Activated CD8-positive, alpha-beta memory T cell treated with anti-CD3 and anti-CD28 coated beads, Interleukin-2, amount 50 U/mL, for 1 hour (primary cell): ENCODE data around the gene ELFN1.

ENCODE experiments used
- DNase-seq: peaks from one replicate; pipeline ENCODE4 v3.0.0-alpha.2; 2020; ENCODE audit errors: extremely low read depth

ELFN1 gene

DNA sequence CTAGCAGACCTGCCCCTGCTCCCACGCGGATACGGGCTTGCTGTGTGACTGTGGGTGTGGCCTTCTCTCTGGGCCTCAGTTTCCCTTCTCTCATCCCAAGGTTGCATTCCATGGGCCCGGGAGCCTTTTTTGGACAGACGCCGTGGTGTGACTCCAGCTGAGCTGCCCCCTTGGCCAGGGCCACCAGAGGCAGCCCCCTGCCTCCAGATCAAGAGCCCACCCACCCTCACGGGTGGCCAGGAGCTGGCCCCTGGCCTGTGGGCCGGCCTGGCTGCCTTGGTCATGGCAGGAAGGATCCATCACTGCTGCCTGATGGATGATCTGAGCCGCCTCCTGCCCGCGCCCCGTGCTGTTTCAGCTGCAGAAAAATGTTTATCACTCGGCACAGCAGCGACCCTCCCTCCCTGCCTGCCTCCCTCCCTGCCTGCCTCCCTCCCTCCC, 27.8 kb upstream of the ELFN1 start:
- DNase-seq, result no peak

DNA sequence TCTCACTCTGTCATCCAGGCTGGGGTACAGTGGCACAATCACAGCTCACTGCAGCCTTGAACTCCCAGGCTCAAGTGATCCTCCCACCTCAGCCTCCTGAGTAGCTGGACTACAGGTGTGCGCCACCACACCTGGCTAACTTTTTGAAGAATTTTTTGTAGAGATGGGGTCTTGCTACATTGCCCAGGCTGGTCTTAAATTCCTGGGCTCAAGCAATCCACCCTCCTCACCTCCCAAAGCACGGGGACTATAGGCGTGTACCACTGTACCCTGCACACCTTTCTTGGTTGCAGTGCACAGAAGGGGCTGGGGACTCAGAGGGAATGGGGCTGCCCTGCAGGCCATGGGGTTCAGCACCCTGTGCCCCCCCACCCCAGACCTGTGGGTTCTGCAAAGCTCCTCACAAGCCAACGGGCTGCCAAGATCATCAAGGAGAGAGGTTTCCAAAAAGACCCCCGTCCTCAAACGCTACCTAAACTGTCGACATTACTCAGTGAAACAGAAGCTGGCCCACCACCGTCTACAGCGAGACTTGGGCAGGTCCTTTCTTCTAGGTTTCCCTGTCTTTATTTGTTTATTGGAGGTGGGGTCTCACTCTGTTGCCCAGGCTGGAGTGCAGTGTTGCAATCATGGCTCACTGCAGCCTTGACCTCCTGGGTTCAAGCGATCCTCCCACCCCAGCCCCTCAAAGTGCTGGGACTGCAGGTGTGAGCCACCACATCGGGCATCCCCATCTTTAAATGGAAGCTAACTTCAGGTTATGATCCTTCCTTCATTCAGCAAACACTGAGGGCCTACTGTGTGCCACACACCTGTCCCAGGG, 26.6 kb upstream of the ELFN1 start:
- DNase-seq, result no peak

DNA sequence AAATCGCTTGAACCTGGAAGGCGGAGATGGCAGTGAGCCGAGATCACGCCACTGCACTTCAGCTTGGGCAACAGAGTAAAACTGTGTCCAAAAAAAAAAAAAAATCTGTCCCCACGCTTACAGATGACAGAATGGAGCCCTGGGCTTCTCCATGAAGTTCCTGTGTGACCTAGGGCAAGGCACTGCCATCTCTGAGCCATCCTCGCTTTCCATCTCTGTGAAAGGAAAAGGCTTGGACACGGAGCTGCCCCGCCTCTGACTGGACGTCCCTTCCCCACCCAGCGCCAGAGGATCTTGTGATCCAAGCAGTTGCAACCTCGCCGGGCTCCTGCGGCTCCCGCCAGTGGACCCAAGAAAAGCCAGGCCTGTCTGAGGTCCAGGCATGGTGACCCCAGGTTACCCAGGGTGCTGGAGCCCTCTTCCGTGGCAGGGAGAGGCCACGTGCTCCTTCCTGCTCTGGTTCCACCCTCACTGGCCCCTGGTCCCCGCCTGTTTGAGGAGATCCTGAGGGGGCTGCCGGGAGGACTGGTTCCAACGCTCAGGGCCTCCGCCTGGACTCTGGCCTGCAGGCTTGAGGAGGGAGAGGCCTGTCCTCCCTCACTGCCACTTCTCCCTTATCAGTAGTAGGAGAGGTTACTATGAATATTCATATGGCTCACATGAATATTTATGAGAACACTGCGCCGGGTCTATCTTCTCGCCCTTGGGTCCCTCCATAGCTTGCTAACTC, 25.6 kb upstream of the ELFN1 start:
- DNase-seq, result no peak

DNA sequence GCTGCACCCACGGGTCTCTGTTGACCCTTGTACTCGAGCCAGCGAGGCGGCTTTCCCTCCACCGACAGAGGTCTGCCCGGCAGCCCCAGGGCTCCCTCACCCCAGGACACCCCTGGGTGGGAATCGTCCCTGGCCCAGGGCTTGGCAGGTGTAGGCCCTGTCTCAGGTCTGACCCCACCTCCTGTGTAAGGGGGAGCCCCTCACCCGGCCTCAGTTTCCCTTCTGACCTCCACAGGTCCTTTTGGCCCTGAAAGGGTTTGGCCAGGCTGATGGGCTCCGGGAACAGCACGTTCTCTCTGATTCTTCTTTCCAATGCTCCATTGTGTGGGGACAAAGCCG, 25.0 kb upstream of the ELFN1 start:
- no peak for DNase-seq

DNA sequence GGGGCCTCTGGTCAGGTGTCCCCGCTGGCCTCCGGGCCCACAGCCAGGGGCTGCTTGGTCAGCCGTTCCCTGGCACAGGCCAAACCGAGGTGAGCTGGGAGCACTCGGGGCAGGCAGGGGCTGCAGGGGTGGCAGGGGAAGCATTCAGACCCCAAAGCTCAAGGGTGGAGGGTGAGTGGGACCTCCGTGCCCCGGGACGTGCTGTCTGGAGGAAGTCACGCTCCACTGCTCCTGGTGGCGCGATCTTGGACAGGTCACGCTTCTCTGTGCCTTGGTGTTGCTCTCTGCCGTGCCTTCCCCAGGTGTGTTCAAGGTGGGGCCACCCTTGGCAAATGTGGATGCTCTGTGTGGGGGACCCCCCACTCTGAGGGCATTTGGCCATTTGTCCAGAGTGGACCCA, 24.6 kb upstream of the ELFN1 start:
- DNase-seq, result no peak

- DNase-seq, result no peak
Observed at GRCh38 chr7:1646391-1646790, 23.7 kb upstream of the ELFN1 start.

DNA sequence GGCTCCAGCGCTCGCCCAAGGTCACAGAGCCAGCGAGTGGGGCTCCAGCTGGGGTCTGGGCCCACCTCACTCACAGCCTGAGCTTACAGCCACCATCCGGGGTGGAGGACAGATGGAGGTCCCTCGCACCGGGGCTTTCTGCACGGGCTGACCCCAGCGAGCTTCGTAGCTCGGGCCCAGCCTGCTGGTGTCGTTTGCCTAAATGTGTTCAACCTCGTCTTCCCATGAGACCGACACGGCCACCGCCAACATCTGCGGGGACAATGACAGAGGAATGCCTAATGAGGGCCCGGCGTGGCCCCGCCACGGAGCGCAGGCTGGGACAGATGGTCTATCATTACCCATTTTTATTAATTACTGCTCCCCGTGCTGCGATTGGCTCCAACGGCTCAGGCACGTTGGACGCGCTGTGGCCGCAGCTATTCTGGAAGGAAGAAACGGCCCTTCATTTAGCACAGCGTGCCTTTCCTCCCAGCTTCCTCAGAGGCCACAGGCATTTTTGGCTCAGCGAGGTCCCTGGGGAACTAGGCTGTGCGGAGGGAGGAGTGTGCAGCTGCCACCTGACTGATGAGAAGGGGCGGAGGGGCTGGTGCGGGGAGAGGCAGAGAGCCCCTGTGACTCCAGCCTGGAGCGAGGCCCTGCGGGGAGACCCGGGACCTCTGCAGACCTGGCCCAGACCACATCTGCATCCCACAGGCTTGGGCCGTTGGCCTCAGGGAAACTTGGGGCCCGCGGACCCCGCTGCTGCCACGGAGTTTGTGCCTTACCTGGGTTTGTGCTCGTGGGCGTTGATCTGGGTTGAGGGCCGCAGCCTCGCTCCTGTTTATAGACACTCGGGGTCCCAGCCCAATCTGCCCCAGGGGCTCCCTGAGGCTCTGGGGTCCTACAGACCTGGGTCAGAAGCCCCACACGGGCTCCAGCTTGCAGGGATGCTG, 22.9 kb upstream of the ELFN1 start:
- DNase-seq, result no peak

DNA sequence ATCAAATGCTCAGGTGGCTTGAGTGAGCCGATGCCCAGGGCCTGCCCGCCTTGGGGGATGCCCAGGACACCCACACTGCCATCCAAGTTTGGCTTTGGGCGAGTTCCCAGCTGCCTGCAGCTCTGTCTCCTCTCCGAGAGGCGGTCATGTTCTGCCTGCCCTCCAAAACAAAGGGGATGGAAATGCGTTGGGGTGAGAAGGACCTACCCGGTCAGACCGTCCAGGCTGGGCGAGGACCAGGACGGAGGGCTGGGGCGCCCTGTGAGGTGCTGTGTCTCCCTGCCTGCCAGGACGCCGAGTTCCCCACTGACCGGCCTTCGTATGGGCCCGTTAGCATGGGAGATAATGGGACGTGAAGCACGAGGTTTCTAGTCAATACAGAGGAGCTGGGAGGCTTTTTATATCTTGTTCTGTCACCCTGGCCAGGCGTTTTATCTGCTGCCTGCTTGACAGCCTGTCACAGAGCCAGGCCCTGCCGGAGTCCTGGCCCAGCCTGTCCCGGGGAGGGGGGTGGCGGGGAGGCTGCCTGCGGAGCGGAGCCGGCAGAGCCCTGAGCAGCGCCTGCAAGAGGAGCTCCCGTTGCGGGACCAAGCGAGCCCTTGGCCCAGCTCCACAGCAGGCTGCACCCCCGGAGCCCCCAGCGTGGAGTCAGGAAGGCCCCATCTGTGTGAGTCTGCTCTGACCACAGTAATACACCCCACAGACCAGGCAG, 22.0 kb upstream of the ELFN1 start:
- no peak for DNase-seq

- DNase-seq, result no peak
Observed at GRCh38 chr7:1649751-1650326, 20.2 kb upstream of the ELFN1 start.

DNA sequence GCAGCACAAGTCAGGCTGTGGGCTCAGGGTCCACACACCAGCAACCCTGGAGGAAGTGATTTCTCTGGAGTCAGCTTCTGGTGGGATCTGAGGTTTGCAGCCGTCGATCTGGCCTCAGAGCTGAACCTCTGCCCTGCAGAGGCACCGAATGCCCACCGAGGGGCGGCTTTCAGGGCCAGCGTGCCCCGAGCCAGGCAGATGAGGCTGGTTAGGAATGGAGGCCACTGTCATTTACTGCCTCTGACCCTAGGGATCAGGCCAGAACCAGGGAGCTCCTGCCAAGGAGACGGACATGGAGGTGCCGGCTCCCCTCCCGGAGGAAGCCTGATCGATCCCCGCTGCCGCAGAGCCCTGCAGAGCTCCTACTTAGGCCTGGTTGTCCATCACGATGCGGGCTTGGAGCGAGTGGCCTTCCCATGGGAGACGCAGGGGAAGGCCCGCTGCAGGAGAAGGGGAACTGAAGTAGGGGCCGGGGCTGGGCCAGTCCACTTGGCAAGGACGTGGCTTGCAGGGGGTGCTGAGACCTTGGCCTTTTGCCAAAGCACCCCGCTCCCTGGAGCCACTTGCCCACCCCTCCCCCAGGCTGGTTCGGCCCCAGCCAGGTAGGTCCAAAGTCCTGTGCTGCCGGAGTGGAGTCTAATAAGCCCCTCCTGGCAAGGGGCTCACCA, 19.6 kb upstream of the ELFN1 start:
- DNase-seq, result no peak

GRCh38 chr7:1651031-1651446, 19.0 kb upstream of the ELFN1 start:
- no peak for DNase-seq

GRCh38 chr7:1651891-1652290, 18.2 kb upstream of the ELFN1 start:
- DNase-seq, result no peak

- DNase-seq, result no peak
Observed at GRCh38 chr7:1653500-1653899, 16.6 kb upstream of the ELFN1 start.

- no peak for DNase-seq
Observed at GRCh38 chr7:1654111-1654510, 16.0 kb upstream of the ELFN1 start.

- DNase-seq, result no peak
Observed at GRCh38 chr7:1654738-1655475, 15.2 kb upstream of the ELFN1 start.

- no peak for DNase-seq
Observed at GRCh38 chr7:1659696-1660095, 10.4 kb upstream of the ELFN1 start.

DNA sequence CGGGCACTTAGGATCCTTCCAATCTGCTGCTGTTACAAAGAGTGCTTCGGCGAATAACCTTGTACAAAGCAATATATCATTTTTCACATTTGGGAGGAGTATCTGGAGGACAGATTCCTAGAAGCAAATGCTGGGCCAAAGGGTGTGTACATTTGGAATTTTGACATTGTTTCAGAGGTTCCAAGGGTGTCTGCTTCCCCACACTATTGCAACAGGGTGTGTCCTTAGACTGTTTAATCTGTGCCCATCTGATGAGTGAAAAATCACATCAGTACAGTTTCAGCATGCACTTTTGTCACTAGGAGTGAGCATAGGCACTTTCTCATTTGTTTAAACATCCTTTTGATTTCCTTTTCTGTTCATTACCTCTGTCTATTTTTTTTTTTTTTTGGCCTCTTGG, 8.6 kb upstream of the ELFN1 start:
- no peak for DNase-seq

- DNase-seq, result no peak
Observed at GRCh38 chr7:1662101-1662500, 8.0 kb upstream of the ELFN1 start.

- DNase-seq, result no peak
Observed at GRCh38 chr7:1662767-1663166, 7.3 kb upstream of the ELFN1 start.

DNA sequence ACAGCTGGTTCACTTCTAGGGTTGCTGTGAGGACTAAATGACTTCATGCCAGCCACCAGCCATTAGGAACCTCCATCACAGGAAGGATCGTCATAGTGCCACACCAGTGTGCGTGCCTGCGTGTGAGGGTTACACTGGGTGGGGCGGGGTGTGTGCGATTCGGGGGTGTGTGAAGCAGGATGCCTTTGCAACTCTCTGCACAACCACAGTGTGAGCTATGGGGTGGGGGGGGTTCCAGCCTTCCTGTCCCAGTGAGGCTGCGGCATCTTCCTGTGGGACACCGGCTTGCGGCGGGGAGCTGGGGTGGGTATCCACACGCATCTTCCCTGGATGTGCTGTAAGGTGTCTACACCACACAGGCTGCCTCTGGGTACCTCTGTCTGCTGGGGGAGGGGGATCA, 6.9 kb upstream of the ELFN1 start:
- DNase-seq, result no peak
